SU-DHL-6 (cell line): Measurements from ENCODE around the gene OR1S1.

Source experiments
- H2AFZ ChIP-seq: fragments of 200-600 bp; sonication (generic); 2 replicates; pipeline ENCODE4 v1.6.1; 2014; ENCODE audit warnings: low read depth, mild to moderate bottlenecking, moderate library complexity, mixed read lengths, antibody characterized with exemption, low read length; ENCODE audit not compliant: severe bottlenecking
- H3F3A ChIP-seq: fragments of 200-600 bp; shearing (Covaris generic); 2 replicates; pipeline ENCODE4 v1.6.0; 2016; ENCODE audit warnings: antibody characterized with exemption, mild to moderate bottlenecking; ENCODE audit not compliant: insufficient read depth
- H3K27ac ChIP-seq: fragments of 200-600 bp; sonication (generic); 2 replicates; pipeline ENCODE4 v1.5.1; 2016; ENCODE audit warnings: low read depth, mild to moderate bottlenecking, low read length, moderate library complexity, mixed read lengths
- H3K27me3 ChIP-seq: fragments of 200-600 bp; sonication (generic), shearing (Covaris generic); 2 replicates; pipeline ENCODE4 v1.6.0; 2014; ENCODE audit warnings: mild to moderate bottlenecking, low read length
- H3K36me3 ChIP-seq: fragments of 200-600 bp; sonication (generic); 2 replicates; pipeline ENCODE4 v1.6.1; 2014; ENCODE audit warnings: mild to moderate bottlenecking, low read length, mixed read lengths
- H3K4me2 ChIP-seq: fragments of 300-600, 200-600 bp; shearing (Covaris generic), sonication (generic); 2 replicates; pipeline ENCODE4 v1.6.0; 2014; ENCODE audit warnings: low read length, low read depth, mild to moderate bottlenecking; ENCODE audit not compliant: poor library complexity, severe bottlenecking
- H3K4me3 ChIP-seq: fragments of 200-600 bp; sonication (generic); 2 replicates; pipeline ENCODE4 v1.5.1; 2014; ENCODE audit warnings: antibody characterized with exemption, low read length, mild to moderate bottlenecking, mixed read lengths; ENCODE audit not compliant: insufficient read depth, poor library complexity, severe bottlenecking
- H3K79me2 ChIP-seq: fragments of 200-600 bp; sonication (generic); 2 replicates; pipeline ENCODE4 v1.6.1; 2014; ENCODE audit warnings: mild to moderate bottlenecking, low read length, moderate library complexity; ENCODE audit not compliant: insufficient read depth
- H3K9ac ChIP-seq: fragments of 200-600 bp; sonication (generic); 2 replicates; pipeline ENCODE4 v1.7.0; 2014; ENCODE audit warnings: mild to moderate bottlenecking, low read length
- H3K9me2 ChIP-seq: fragments of 200-600 bp; sonication (generic); replicated peaks from 2 replicates; pipeline ENCODE4 v1.6.1; 2014; ENCODE audit warnings: low read length; ENCODE audit not compliant: insufficient read depth
- H3K9me3 ChIP-seq: fragments of 200-600 bp; sonication (generic); 2 replicates; pipeline ENCODE4 v1.6.1; 2014; ENCODE audit warnings: low read length, mixed read lengths; ENCODE audit not compliant: insufficient read depth
- H4K20me1 ChIP-seq: fragments of 200-600 bp; sonication (generic); 2 replicates; pipeline ENCODE4 v1.6.1; 2014; ENCODE audit warnings: low read depth, mild to moderate bottlenecking, antibody characterized with exemption, low read length, moderate library complexity, mixed read lengths
- CTCF ChIP-seq: fragments of 200-600 bp; sonication (generic); IDR thresholded peaks from one replicate; pipeline ENCODE4 v1.5.1; 2017; ENCODE audit warnings: antibody characterized with exemption, mild to moderate bottlenecking, low read length, moderate library complexity; ENCODE audit not compliant: insufficient read depth, poor library complexity, severe bottlenecking
- EZH2phosphoT487 ChIP-seq: fragments of 200-600 bp; sonication (generic), shearing (Covaris generic); conservative IDR thresholded peaks from 2 replicates; pipeline ENCODE4 v1.6.1; 2018; ENCODE audit warnings: mild to moderate bottlenecking, antibody characterized with exemption, low read length, moderate library complexity, mixed read lengths

OR1S1 gene

GRCh38 chr11:58165504-58166106 is 46.9 kb upstream of the OR1S1 start:
- H3K36me3 ChIP-seq: no peaks in the 10 kb centered on the region
- H3K79me2 ChIP-seq: no peaks in the 10 kb centered on the region
- TF ChIP-seq EZH2phosphoT487 (no peak), CTCF (no peak)
- H3F3A ChIP-seq: no peaks in the 10 kb centered on the region
- no peak overlapping the region for H3K27ac ChIP-seq
- no peaks in the 10 kb centered on the region for H4K20me1 ChIP-seq
- H2AFZ ChIP-seq: no peak overlapping the region
- no peak overlapping the region for H3K9ac ChIP-seq
- H3K4me2 ChIP-seq: no peak overlapping the region
- H3K9me2 ChIP-seq: no peaks in the 10 kb centered on the region; the same call in 1 of the 2 replicates
- no peaks in the 10 kb centered on the region for H3K27me3 ChIP-seq
- no peaks in the 10 kb centered on the region for H3K9me3 ChIP-seq
- no peak overlapping the region for H3K4me3 ChIP-seq

GRCh38 chr11:58177409-58178054 is 35.0 kb upstream of the OR1S1 start:
- Histone ChIP-seq H3K4me2 (no peak overlapping the region), H3K4me3 (no peak overlapping the region), H3K9ac (no peak overlapping the region), H4K20me1 (no peaks in the 10 kb centered on the region), H3K27me3 (no peaks in the 10 kb centered on the region), H3K79me2 (no peaks in the 10 kb centered on the region), H3F3A (no peaks in the 10 kb centered on the region), H3K9me3 (no peaks in the 10 kb centered on the region), H3K9me2 (no peaks in the 10 kb centered on the region), H3K27ac (no peak overlapping the region), H2AFZ (no peak overlapping the region), H3K36me3 (no peaks in the 10 kb centered on the region)
- TF ChIP-seq EZH2phosphoT487: no peak
- no peak for TF ChIP-seq CTCF

- Histone ChIP-seq H3K27me3 (no peaks in the 10 kb centered on the region), H3K27ac (no peak overlapping the region), H2AFZ (no peak overlapping the region), H3K79me2 (no peaks in the 10 kb centered on the region), H3K4me2 (no peak overlapping the region), H3K9ac (no peak overlapping the region), H4K20me1 (no peaks in the 10 kb centered on the region), H3K9me2 (no peaks in the 10 kb centered on the region), H3F3A (no peaks in the 10 kb centered on the region), H3K4me3 (no peak overlapping the region), H3K9me3 (no peaks in the 10 kb centered on the region), H3K36me3 (no peaks in the 10 kb centered on the region)
- TF ChIP-seq CTCF (no peak), EZH2phosphoT487 (no peak)
Observed at GRCh38 chr11:58178444-58178843, 34.1 kb upstream of the OR1S1 start.
